IMR-90 (cell line): ENCODE results near the gene RAB26.

Experiments
- CEBPB ChIP-seq: IDR thresholded peaks from 2 replicates; pipeline ENCODE4 v1.6.1; 2012; ENCODE audit warnings: low read depth, low read length, improper control_type of control experiment
- CHD1 ChIP-seq: IDR thresholded peaks from 2 replicates; pipeline ENCODE4 v1.6.1; 2012; ENCODE audit warnings: low read depth, low read length, improper control_type of control experiment
- CTCF ChIP-seq: conservative IDR thresholded peaks from 2 replicates; pipeline ENCODE4 v1.5.1; 2012; ENCODE audit warnings: mild to moderate bottlenecking, low read depth, low read length, improper control_type of control experiment
- MAZ ChIP-seq: IDR thresholded peaks from 2 replicates; pipeline ENCODE4 v1.6.1; 2012; ENCODE audit warnings: low read depth, mild to moderate bottlenecking, low read length, improper control_type of control experiment, moderate library complexity, borderline replicate concordance
- MXI1 ChIP-seq: IDR thresholded peaks from 2 replicates; pipeline ENCODE4 v1.6.1; 2012; ENCODE audit warnings: low read depth, mild to moderate bottlenecking, low read length, moderate library complexity, borderline replicate concordance
- NFE2L2 ChIP-seq: fragments of 150-350 bp; IDR thresholded peaks from 2 replicates; pipeline ENCODE4 v1.6.1; 2016; ENCODE audit warnings: low read depth, mild to moderate bottlenecking, low read length
- POLR2A ChIP-seq: IDR thresholded peaks from 2 replicates; pipeline ENCODE4 v1.6.1; 2012; ENCODE audit warnings: mild to moderate bottlenecking, low read depth, low read length
- RAD21 ChIP-seq: IDR thresholded peaks from 2 replicates; pipeline ENCODE4 v1.6.1; 2012; ENCODE audit warnings: low read length, improper control_type of control experiment
- RCOR1 ChIP-seq: IDR thresholded peaks from 2 replicates; pipeline ENCODE4 v1.6.1; 2012; ENCODE audit warnings: mild to moderate bottlenecking, low read length, improper control_type of control experiment; ENCODE audit not compliant: insufficient replicate concordance
- RFX5 ChIP-seq: IDR thresholded peaks from 2 replicates; pipeline ENCODE4 v1.8.0; 2012; ENCODE audit warnings: low read depth, mild to moderate bottlenecking, low read length, moderate library complexity
- USF2 ChIP-seq: fragments of 150-350 bp; IDR thresholded peaks from 2 replicates; pipeline ENCODE4 v1.6.1; 2017; ENCODE audit warnings: mild to moderate bottlenecking, antibody characterized with exemption, low read length, low read depth

- no peak for TF ChIP-seq POLR2A
- no peak for TF ChIP-seq MAZ
- no peak for TF ChIP-seq CTCF
- TF ChIP-seq CEBPB = no peak
- TF ChIP-seq RCOR1 = no peak
- TF ChIP-seq RFX5 = no peak
- TF ChIP-seq NFE2L2 = no peak
- TF ChIP-seq USF2 = no peak
- no peak for TF ChIP-seq MXI1
- no peak for TF ChIP-seq CHD1
- no peak for TF ChIP-seq RAD21
These were observed 47.9 kb downstream of the RAB26 start, which contains the start of gene CASKIN1 for GRCh38 chr16:2196162-2196980.
